ENCODE results near the gene EFNA1. TPM values are rescaled to one million over a fixed set of nuclear protein-coding genes. Genes with fewer than 3 reads are reported as not detected.
A peak's percentile ranks its signal among the peaks of the same experiment; 100 is the strongest.

The EFNA1 gene
- total and polyA plus RNA-seq, 2 of the 13 experiments (the other 11 are each of a cell fraction or from before 2014, with no cell fraction given), result 81.8 to 874 TPM

GRCh38 chr1:155167166-155168104 lies 39.8 kb downstream of the EFNA1 start:
- Histone ChIP-seq H4K20me1 (ENCODE audit: insufficient read depth, low read length) (no peaks in the 10 kb centered on the region), H2AFZ (ENCODE audit: low read length) (peak overlapping the region; percentile 84), H3K4me3 (replicated peaks in 1 of 3; ENCODE audit: insufficient read depth in 1 of 3, low read depth in 2 of 3, low read length in 3 of 3) (peak overlapping the region; percentile 37 to 75 (median 48); a peak in 5 of 6 replicates), H3K36me3 (replicated peaks in 1 of 2; ENCODE audit: control insufficient read depth in 1 of 2, insufficient read depth in 2 of 2, low read length in 2 of 2) (peaks cover 0 to 12% of the 10 kb centered on the region in 2 experiments; a peak in 2 of 5 replicates), H3K79me2 (ENCODE audit: insufficient read depth, low read length) (peaks cover 7% of the 10 kb centered on the region), H3K4me1 (ENCODE audit: insufficient read depth, low read length) (peaks cover 36% of the 10 kb centered on the region), H3K27ac (ENCODE audit: extremely low read length, insufficient read depth, low read length) (no peak overlapping the region), H3K9ac (ENCODE audit: insufficient read depth, low read depth, low read length) (0 out of 2 replicates have a peak overlapping the region, but pooled peaks have one; percentile 2), H3K27me3 (ENCODE audit: control insufficient read depth in 1 of 2, insufficient read depth in 2 of 2, low read length in 2 of 2) (0 out of 5 replicates have a peak, but pooled peaks cover 0 to 8% of the 10 kb centered on the region in 2 experiments), H3K4me2 (ENCODE audit: low read depth, low read length) (peak overlapping the region; percentile 100), H3K9me3 (ENCODE audit: low read length) (no peaks in the 10 kb centered on the region)
- CTCF ChIA-PET (ENCODE audit: low intra/inter-chr PET ratio, low total read pairs), result interaction anchor here (0.6 to 5.3 kb wide), 11 partner anchors 23 to 106 kb away, joined by 3 to 165 read pairs (median 4); partner anchors contain the start of genes EFNA1 and SLC50A1
- 13% methylated on average over 20 of the region's 28 CpGs for WGBS (ENCODE audit: low lambda C conversion rate)
- BruUV-seq (replicated peaks), result no TSS peak
- DNase-seq (ENCODE audit: low spot score), result peak; percentile 82
- peak; percentile 87 for ATAC-seq
- FAIRE-seq, result peak; percentile 91
- intact Hi-C loops (cut with micrococcal nuclease; ENCODE audit: unreplicated experiment) (loop anchor here (1.0 to 2.0 kb wide), 2 partner anchors 41 to 73 kb away; partner anchors contain the start of gene EFNA1), in situ Hi-C loops (cut with HindIII; ENCODE audit: extremely low pct_ligation_motif_present, low pct_unique_long_range_greater_than_20kb) (loop anchor here (5.0 kb wide), 1 partner anchor 75 kb away; no protein-coding TSS in a partner anchor)
- POLR2A ChIA-PET, result interaction anchor here (0.7 to 5.9 kb wide), 7 partner anchors 32 to 83 kb away, joined by 3 to 56 read pairs (median 5); partner anchors contain the start of genes EFNA1 and SLC50A1
- TF ChIP-seq ZNF12 (CRISPR knock-in tag; IDR thresholded peaks at IDR 0.05), result no peak
- TF ChIP-seq HOXD1 (CRISPR knock-in tag; IDR thresholded peaks at IDR 0.05), result no peak
- peak; percentile 73; the same call in 1 of the 2 replicates for TF ChIP-seq ZNF740 (CRISPR knock-in tag; IDR thresholded peaks at IDR 0.05)
- TF ChIP-seq NCOA5 (CRISPR knock-in tag; IDR thresholded peaks at IDR 0.05), result no peak
- no peak for TF ChIP-seq ELF4 (CRISPR knock-in tag; IDR thresholded peaks at IDR 0.05; ENCODE audit: borderline replicate concordance)
- 0 out of 2 replicates have a peak, but pooled peaks have one; percentile 41 for TF ChIP-seq ZNF280B (CRISPR knock-in tag; IDR thresholded peaks at IDR 0.05; ENCODE audit: borderline replicate concordance)
- peak; percentile 68; the same call in 1 of the 2 replicates for TF ChIP-seq ZNF619 (CRISPR knock-in tag; IDR thresholded peaks at IDR 0.05)
- peak; percentile 64; the same call in 1 of the 2 replicates for TF ChIP-seq ZNF331 (CRISPR knock-in tag; IDR thresholded peaks at IDR 0.05)
- TF ChIP-seq ZHX2 (IDR thresholded peaks at IDR 0.05; ENCODE audit: low read depth), result no peak
- no peak for TF ChIP-seq ZHX2 (CRISPR knock-in tag; IDR thresholded peaks at IDR 0.05; ENCODE audit: borderline replicate concordance)
- TF ChIP-seq ZBTB2 (CRISPR knock-in tag; IDR thresholded peaks at IDR 0.05; ENCODE audit: low read depth), result no peak
- no peak for TF ChIP-seq DPF2 (CRISPR knock-in tag; IDR thresholded peaks at IDR 0.05; ENCODE audit: borderline replicate concordance, low read depth)

Measured in HepG2 (cell line).